Measurements from ENCODE around the gene CPNE5. TPM values are rescaled to one million over a fixed set of nuclear protein-coding genes. Genes with fewer than 3 reads are reported as not detected.

Gene CPNE5
- polyA plus RNA-seq, 4 donors = 2.0 to 10.8 (median 4.1) TPM

- Histone ChIP-seq H3K9me3 (ENCODE audit: control insufficient read depth in 2 of 2, insufficient read depth in 1 of 2, low read depth in 1 of 2, low read length in 1 of 2) (no peaks in the 10 kb centered on the region), H3K27me3 (ENCODE audit: control insufficient read depth in 3 of 3, insufficient read depth in 3 of 3, low read length in 3 of 3) (no peaks in the 10 kb centered on the region), H3K4me1 (ENCODE audit: control insufficient read depth in 3 of 3, insufficient read depth in 2 of 3, low read depth in 1 of 3, low read length in 2 of 3) (no peaks in the 10 kb centered on the region), H3K36me3 (ENCODE audit: control insufficient read depth in 3 of 3, insufficient read depth in 2 of 3, low read depth in 1 of 3, low read length in 3 of 3) (peaks cover 0 to 40% (median 4%) of the 10 kb centered on the region in 3 donors), H3K4me3 (ENCODE audit: low read depth in 1 of 3, low read length in 3 of 3) (no peak overlapping the region), H3K27ac (ENCODE audit: low read depth in 1 of 3, low read length in 2 of 3) (no peak overlapping the region)
- 86 to 95% (median 90%) methylated on average over 4 of the region's 4 CpGs for WGBS, 3 donors
- DNase-seq = no peak
- no peak for FAIRE-seq
Observed at GRCh38 chr6:36862848-36863382, 23.7 kb upstream of the CPNE5 start.

- FAIRE-seq = no peak
- DNase-seq = no peak
- 76 to 86% (median 85%) methylated on average over 8 of the region's 8 CpGs for WGBS, 3 donors
- no peak overlapping the region for H3K27ac ChIP-seq (ENCODE audit: low read depth in 1 of 3, low read length in 2 of 3)
- no peaks in the 10 kb centered on the region for H3K4me1 ChIP-seq (ENCODE audit: control insufficient read depth in 3 of 3, insufficient read depth in 2 of 3, low read depth in 1 of 3, low read length in 2 of 3)
- no peaks in the 10 kb centered on the region for H3K9me3 ChIP-seq (ENCODE audit: control insufficient read depth in 2 of 2, insufficient read depth in 1 of 2, low read depth in 1 of 2, low read length in 1 of 2)
- H3K4me3 ChIP-seq (ENCODE audit: low read depth in 1 of 3, low read length in 3 of 3) = no peak overlapping the region
- no peaks in the 10 kb centered on the region for H3K27me3 ChIP-seq (ENCODE audit: control insufficient read depth in 3 of 3, insufficient read depth in 3 of 3, low read length in 3 of 3)
- peaks cover 0 to 42% (median 2%) of the 10 kb centered on the region in 3 donors for H3K36me3 ChIP-seq (ENCODE audit: control insufficient read depth in 3 of 3, insufficient read depth in 2 of 3, low read depth in 1 of 3, low read length in 3 of 3)
Observed at GRCh38 chr6:36862164-36862847, 23.1 kb upstream of the CPNE5 start.

GRCh38 chr6:36860126-36860525 is 20.9 kb upstream of the CPNE5 start:
- Histone ChIP-seq H3K4me3 (ENCODE audit: low read depth in 1 of 3, low read length in 3 of 3) (no peak overlapping the region), H3K27ac (ENCODE audit: low read depth in 1 of 3, low read length in 2 of 3) (no peak overlapping the region), H3K9me3 (ENCODE audit: control insufficient read depth in 2 of 2, insufficient read depth in 1 of 2, low read depth in 1 of 2, low read length in 1 of 2) (no peaks in the 10 kb centered on the region), H3K36me3 (ENCODE audit: control insufficient read depth in 3 of 3, insufficient read depth in 2 of 3, low read depth in 1 of 3, low read length in 3 of 3) (peaks cover 0 to 48% (median 2%) of the 10 kb centered on the region in 3 donors), H3K27me3 (ENCODE audit: control insufficient read depth in 3 of 3, insufficient read depth in 3 of 3, low read length in 3 of 3) (no peaks in the 10 kb centered on the region), H3K4me1 (ENCODE audit: control insufficient read depth in 3 of 3, insufficient read depth in 2 of 3, low read depth in 1 of 3, low read length in 2 of 3) (no peaks in the 10 kb centered on the region)
- no peak for DNase-seq
- FAIRE-seq = no peak
- 90 to 94% (median 91%) methylated on average over 7 of the region's 7 CpGs for WGBS, 3 donors

GRCh38 chr6:36858407-36858981 is 19.2 kb upstream of the CPNE5 start:
- 75 to 97% (median 92%) methylated on average over 6 of the region's 6 CpGs for WGBS, 3 donors
- Histone ChIP-seq H3K9me3 (ENCODE audit: control insufficient read depth in 2 of 2, insufficient read depth in 1 of 2, low read depth in 1 of 2, low read length in 1 of 2) (no peaks in the 10 kb centered on the region), H3K4me3 (ENCODE audit: low read depth in 1 of 3, low read length in 3 of 3) (no peak overlapping the region), H3K36me3 (ENCODE audit: control insufficient read depth in 3 of 3, insufficient read depth in 2 of 3, low read depth in 1 of 3, low read length in 3 of 3) (peaks cover 0 to 38% (median 3%) of the 10 kb centered on the region in 3 donors), H3K27ac (ENCODE audit: low read depth in 1 of 3, low read length in 2 of 3) (no peak overlapping the region), H3K27me3 (ENCODE audit: control insufficient read depth in 3 of 3, insufficient read depth in 3 of 3, low read length in 3 of 3) (no peaks in the 10 kb centered on the region), H3K4me1 (ENCODE audit: control insufficient read depth in 3 of 3, insufficient read depth in 2 of 3, low read depth in 1 of 3, low read length in 2 of 3) (no peaks in the 10 kb centered on the region)
- DNase-seq (no peak), FAIRE-seq (no peak)

GRCh38 chr6:36857325-36857724 is 18.1 kb upstream of the CPNE5 start:
- H3K4me1 ChIP-seq (ENCODE audit: control insufficient read depth in 3 of 3, insufficient read depth in 2 of 3, low read depth in 1 of 3, low read length in 2 of 3) = peaks cover 0 to 7% (median 0%) of the 10 kb centered on the region in 3 donors
- FAIRE-seq (no peak), DNase-seq (no peak)
- no peaks in the 10 kb centered on the region for H3K9me3 ChIP-seq (ENCODE audit: control insufficient read depth in 2 of 2, insufficient read depth in 1 of 2, low read depth in 1 of 2, low read length in 1 of 2)
- peaks cover 0 to 43% (median 3%) of the 10 kb centered on the region in 3 donors for H3K36me3 ChIP-seq (ENCODE audit: control insufficient read depth in 3 of 3, insufficient read depth in 2 of 3, low read depth in 1 of 3, low read length in 3 of 3)
- WGBS, 3 donors = 97 to 98% (median 98%) methylated on average over 4 of the region's 4 CpGs
- H3K4me3 ChIP-seq (ENCODE audit: low read depth in 1 of 3, low read length in 3 of 3) = no peak overlapping the region
- H3K27ac ChIP-seq (ENCODE audit: low read depth in 1 of 3, low read length in 2 of 3) = no peak overlapping the region
- no peaks in the 10 kb centered on the region for H3K27me3 ChIP-seq (ENCODE audit: control insufficient read depth in 3 of 3, insufficient read depth in 3 of 3, low read length in 3 of 3)

- Histone ChIP-seq H3K27me3 (ENCODE audit: control insufficient read depth in 3 of 3, insufficient read depth in 3 of 3, low read length in 3 of 3) (no peaks in the 10 kb centered on the region), H3K9me3 (ENCODE audit: control insufficient read depth in 2 of 2, insufficient read depth in 1 of 2, low read depth in 1 of 2, low read length in 1 of 2) (no peaks in the 10 kb centered on the region), H3K4me1 (ENCODE audit: control insufficient read depth in 3 of 3, insufficient read depth in 2 of 3, low read depth in 1 of 3, low read length in 2 of 3) (peaks cover 0 to 7% (median 0%) of the 10 kb centered on the region in 3 donors), H3K27ac (ENCODE audit: low read depth in 1 of 3, low read length in 2 of 3) (no peak overlapping the region), H3K36me3 (ENCODE audit: control insufficient read depth in 3 of 3, insufficient read depth in 2 of 3, low read depth in 1 of 3, low read length in 3 of 3) (peaks cover 0 to 38% (median 3%) of the 10 kb centered on the region in 3 donors), H3K4me3 (ENCODE audit: low read depth in 1 of 3, low read length in 3 of 3) (no peak overlapping the region)
- FAIRE-seq = no peak
- WGBS, 3 donors = 74 to 87% (median 77%) methylated on average over 8 of the region's 8 CpGs
- no peak for DNase-seq
Observed at GRCh38 chr6:36856277-36856676, 17.0 kb upstream of the CPNE5 start.

- DNase-seq (no peak), FAIRE-seq (no peak)
- Histone ChIP-seq H3K9me3 (ENCODE audit: control insufficient read depth in 2 of 2, insufficient read depth in 1 of 2, low read depth in 1 of 2, low read length in 1 of 2) (peaks cover 0 to 3% of the 10 kb centered on the region in 2 donors), H3K36me3 (ENCODE audit: control insufficient read depth in 3 of 3, insufficient read depth in 2 of 3, low read depth in 1 of 3, low read length in 3 of 3) (peaks cover 0 to 37% (median 3%) of the 10 kb centered on the region in 3 donors), H3K27me3 (ENCODE audit: control insufficient read depth in 3 of 3, insufficient read depth in 3 of 3, low read length in 3 of 3) (no peaks in the 10 kb centered on the region), H3K27ac (ENCODE audit: low read depth in 1 of 3, low read length in 2 of 3) (no peak overlapping the region), H3K4me3 (ENCODE audit: low read depth in 1 of 3, low read length in 3 of 3) (no peak overlapping the region), H3K4me1 (ENCODE audit: control insufficient read depth in 3 of 3, insufficient read depth in 2 of 3, low read depth in 1 of 3, low read length in 2 of 3) (peaks cover 0 to 7% (median 0%) of the 10 kb centered on the region in 3 donors)
- 92 to 95% (median 93%) methylated on average over 10 of the region's 10 CpGs for WGBS, 3 donors
Observed at GRCh38 chr6:36855750-36856149, 16.5 kb upstream of the CPNE5 start.

GRCh38 chr6:36853325-36853724 is 14.1 kb upstream of the CPNE5 start:
- Histone ChIP-seq H3K27ac (ENCODE audit: low read depth in 1 of 3, low read length in 2 of 3) (peak overlapping the region in 1 of 3 donors; percentile 18), H3K4me1 (ENCODE audit: control insufficient read depth in 3 of 3, insufficient read depth in 2 of 3, low read depth in 1 of 3, low read length in 2 of 3) (peaks cover 0 to 20% (median 0%) of the 10 kb centered on the region in 3 donors), H3K36me3 (ENCODE audit: control insufficient read depth in 3 of 3, insufficient read depth in 2 of 3, low read depth in 1 of 3, low read length in 3 of 3) (peaks cover 0 to 27% (median 3%) of the 10 kb centered on the region in 3 donors), H3K9me3 (ENCODE audit: control insufficient read depth in 2 of 2, insufficient read depth in 1 of 2, low read depth in 1 of 2, low read length in 1 of 2) (peaks cover 0 to 3% of the 10 kb centered on the region in 2 donors), H3K27me3 (ENCODE audit: control insufficient read depth in 3 of 3, insufficient read depth in 3 of 3, low read length in 3 of 3) (no peaks in the 10 kb centered on the region), H3K4me3 (ENCODE audit: low read depth in 1 of 3, low read length in 3 of 3) (no peak overlapping the region)
- no peak for FAIRE-seq
- DNase-seq = no peak
- WGBS, 3 donors = 73 to 88% (median 82%) methylated on average over 5 of the region's 5 CpGs

Measured in small intestine (tissue), 7 donors.